HG03342 (cell line): ENCODE data around the gene SORBS2.

Experiments
- ATAC-seq: cut with Tn5 transposase; IDR thresholded peaks from one replicate; pipeline ENCODE4 v1.9.1; 2021; ENCODE audit warnings: mild to moderate bottlenecking, moderate library complexity; ENCODE audit not compliant: unreplicated experiment

SORBS2 gene

DNA sequence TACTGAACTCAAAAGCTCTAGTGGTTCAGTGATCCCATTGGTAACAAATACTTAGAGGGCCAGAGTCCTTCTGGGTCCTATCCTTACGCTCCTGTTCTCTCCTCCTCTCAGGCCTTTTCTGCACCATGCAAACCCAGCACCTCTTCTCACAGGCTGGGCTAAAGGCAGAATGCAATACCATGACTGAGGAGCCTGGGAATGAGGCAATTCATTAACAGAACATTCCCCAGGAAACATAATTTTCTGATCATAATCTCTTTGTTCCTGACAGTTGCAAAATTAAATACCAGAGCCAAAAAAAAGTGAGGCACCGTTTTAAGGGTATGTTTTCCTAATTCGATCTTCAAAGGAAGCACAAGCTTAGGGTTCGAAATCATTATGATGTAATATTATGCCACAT lies 9.0 kb downstream of the SORBS2 start:
- ATAC-seq = no peak

DNA sequence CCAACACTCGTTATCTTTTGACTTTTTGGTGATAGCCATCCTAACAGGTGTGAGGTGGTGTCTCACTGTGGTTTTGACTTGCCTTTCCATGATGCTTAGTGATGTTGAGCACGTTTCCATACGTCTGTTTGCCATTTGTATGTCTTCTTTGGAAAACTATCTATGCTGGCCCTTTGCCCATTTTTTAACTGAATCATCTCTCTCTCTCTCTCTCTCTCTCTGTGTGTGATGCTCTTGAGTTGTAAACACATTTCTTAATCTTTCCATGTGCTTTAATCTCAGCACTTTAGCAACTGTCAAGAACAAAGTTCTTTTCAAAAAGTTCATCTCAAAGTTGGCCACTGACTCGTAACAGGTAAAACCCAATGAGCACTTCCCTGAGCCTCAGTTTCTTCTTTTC lies 10.5 kb downstream of the SORBS2 start:
- no peak for ATAC-seq

DNA sequence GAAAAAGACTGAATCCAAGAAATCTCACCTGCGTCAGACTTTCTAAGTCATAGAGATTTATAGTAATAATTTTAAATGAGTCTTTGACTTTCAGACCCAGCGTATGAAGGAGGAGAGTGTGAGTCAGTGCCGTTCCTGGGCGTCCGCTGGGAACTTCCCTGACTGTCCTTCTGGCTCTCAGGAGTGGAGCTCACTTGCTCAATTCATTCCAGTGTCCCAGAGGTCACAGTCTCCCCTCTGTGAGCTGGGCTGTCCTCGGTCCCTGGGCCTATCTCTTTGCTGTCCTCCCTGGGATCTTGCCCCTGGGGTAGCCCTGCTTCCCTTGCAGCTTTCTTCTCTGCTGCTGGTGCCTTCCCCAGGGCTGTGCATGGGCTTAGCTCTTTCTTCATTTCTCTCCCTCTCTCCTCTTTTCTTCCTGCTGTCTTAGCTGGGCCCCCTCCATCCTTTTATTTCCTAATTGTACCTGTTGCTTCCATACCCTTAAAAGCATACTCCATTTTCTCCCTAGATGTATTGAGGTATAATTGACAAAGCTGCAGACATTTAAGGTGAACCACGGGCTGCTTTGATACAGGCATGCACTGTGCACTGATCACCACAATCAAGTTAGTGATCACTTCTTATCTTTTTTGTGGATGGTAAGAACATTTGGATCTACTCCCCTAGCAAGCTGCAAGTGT lies 11.6 kb downstream of the SORBS2 start:
- ATAC-seq = no peak

DNA sequence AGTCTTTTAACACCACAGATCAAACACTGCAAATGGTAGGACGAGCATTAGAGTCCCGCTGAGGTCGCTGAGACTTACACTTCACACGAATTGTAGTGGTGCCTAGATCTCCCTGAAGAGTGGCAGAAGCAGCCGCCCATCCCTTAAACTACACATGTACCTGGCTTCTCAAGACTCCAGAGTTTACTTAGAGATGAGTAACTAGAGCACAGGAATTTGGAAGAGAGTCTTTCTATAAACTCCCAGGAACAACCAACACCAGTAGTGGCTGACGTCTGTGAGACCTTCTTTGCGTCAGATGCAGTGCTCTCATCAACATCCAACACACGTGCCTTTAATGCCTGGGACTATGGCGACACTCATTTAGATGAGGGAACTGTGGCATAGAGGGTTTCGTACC lies 12.6 kb downstream of the SORBS2 start:
- ATAC-seq = no peak

DNA sequence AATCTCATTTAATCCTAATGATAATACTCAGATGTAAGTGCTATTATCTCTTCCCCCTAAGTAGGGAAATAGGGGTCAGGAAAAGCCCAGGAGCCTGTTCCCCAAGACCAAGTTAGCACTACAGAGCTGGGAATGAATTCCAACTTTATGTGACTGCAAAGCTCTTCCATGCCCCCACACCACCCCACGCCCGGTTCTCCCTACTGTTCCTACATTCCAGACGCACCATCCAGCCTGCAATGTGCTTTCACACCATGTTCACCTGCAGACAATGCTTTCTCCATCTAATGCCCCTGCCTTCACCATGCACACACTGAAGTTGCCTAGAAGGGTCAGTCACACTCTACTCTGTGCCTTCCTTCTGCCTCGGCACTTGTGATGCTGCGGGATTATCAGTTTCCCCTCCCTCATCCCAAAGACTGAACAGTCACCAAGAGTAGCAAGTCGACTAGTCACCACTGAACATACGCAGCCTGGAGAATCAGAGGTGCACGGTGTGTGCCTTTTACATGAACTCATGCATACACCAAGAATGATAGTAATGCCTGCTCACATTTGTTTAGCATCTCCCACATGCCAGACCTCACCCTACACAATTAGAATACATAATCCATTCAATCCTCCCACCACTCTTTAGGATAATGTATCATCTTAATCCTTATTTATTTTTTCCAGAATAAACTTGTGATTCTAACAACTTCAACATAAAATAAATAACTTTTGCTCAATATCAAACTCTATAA lies 14.2 kb downstream of the SORBS2 start:
- ATAC-seq = no peak

DNA sequence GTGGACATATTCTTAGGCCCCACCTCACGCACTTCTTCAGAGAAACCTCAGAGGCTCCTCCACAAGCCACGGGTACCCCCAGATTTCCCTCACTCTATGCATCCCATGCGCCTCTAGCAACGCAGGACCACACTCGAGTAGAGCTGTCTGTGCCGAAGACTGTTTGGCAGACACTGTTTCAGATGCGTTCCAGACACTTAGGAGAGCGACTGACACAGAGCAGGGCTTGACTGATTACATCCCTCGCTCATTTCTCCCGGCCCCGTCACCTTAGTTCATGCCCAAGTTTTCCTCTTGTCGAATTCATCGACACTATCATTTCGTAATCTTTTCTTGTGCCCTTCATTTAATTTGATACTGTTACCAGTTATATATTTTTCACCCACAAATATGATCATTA lies 15.0 kb downstream of the SORBS2 start:
- no peak for ATAC-seq

DNA sequence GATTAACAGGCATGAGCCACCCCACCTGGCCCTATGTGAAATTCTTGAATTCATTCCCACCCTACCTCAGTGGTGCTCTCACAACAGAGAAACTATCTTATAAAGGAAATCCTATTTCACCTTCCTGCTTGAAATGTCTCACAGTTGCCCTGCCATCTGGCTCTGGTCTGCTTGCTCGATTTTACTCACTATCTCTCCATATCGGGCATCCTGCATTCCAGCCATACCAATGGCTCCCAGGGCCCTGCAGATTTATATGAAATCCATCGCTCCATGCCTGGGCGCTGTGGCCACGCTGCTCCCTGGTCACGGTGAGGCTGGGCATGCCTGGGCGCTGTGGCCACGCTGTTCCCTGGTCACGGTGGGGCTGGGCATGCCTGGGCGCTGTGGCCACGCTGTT lies 15.8 kb downstream of the SORBS2 start:
- ATAC-seq = no peak

DNA sequence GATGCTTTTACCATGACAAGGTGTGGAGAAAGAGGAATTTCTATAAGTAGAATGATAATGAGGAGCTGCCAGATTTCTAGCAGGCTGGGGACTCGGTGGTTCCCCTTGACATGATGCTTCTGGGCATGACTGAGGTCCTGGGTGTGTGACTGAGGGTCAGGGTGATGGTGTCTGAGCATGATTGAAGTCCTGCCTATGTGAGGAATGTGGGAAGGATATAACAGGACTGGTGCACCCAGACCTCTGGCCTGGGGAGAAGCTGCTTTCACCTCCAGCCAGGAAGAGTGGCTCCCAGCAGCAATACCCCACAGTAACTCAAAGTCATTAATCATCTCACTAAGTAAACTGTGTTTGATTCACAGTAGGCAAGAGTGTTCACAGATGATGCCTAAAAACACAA lies 17.4 kb downstream of the SORBS2 start:
- ATAC-seq = no peak

DNA sequence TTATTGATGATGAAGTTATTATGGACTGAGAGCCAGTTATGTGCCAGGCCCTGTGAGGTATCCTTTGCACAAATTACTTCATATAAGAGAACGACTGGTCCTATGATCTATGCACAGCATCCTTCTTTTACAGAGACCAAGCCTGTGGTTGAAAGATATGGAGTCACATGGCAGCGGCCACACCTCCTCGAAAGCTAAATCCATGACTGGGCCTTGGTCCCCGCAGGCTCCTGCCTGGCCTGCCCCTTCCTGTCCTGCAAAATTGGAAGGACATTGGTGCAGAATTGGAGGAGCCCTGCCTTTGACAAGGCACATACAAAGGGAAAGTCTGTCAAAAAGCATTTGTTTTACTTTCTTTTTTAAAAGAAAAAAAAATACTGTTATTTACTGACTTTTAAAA lies 18.3 kb downstream of the SORBS2 start:
- ATAC-seq = no peak

DNA sequence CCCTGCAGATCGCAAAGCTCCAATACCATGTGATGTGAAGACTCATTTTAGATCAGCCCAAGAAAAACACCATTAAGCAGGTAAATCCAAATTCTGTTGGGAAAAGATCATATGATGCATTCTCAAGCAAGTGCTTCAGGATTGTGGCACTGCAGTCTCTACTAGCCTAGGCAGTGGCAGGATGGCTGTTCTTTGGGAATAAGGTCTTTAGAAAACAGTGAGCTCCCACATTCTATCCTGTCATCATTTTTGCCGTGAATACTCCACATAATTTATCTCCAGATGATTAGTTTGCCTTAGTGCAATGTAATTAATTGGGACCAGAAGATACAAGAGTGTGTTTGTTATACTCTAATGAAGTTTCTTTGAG lies 18.9 kb downstream of the SORBS2 start:
- ATAC-seq = no peak

DNA sequence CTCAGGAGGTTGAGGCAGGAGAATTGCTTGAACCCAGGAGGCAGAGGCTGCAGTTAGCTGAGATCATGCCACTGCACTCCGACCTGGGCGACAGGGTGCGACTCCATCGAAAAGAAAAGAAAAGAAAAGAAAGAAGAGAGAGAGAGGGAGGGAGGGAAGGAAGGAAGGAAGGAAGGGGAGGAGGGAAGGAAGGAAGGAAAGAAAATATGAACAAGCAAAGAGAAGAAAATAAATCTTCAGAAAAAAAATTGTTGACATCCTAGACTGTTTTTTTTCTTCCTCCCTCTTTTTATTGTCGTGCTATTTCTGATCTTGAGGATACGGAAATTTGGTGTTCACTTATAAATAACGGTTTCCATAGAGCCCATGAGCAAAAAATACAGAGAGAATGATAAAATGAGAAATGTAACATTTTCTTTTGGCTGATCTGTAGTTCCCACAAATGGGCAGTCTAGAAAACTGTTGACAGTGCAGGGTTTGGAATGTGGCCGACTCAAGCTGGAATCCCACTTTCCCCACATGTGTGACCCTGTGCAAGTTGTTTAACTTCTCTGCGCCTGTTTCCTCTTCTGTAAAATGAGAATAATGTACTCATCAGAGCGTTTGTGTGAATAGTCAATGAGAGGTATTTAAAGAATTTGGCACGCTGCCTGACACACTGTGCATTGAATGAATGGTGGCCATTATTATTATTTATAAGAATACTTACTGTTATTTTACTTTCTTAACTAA lies 19.4 kb downstream of the SORBS2 start:
- no peak for ATAC-seq

DNA sequence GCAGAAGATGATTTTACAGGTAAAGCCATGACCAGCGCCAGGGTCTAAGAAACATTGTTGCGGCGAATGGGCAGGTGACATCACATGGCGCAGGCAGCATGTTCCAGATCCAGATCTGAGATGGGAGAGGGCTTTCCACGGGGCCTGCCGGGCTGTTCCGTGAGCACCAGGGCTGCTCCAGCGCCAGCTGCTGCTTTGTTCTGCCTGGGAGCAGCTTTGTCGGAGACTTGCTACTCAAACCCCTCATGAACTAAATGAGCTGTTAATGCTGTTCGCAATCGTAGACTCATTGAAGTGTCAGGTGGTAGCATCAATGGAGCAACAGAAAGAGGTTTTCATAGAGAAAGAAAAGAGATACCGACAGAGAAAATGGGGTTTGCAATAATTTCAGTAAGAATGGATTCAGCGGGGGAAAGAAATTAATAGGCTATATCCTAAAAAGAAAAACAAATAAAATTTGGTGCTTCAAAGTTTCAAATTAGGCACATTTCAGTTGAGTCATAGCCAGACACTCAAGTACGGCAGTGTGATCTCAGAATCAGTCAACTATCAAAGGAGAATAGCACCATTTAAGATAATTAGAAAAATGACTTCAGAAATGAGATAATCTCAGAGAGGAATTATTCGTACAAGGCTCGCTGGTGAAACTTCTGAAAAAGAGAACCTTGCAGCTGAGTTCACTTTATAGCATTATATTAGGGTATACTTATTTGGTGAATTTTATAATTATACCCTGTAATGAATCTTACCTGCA lies 23.9 kb downstream of the SORBS2 start:
- no peak for ATAC-seq

DNA sequence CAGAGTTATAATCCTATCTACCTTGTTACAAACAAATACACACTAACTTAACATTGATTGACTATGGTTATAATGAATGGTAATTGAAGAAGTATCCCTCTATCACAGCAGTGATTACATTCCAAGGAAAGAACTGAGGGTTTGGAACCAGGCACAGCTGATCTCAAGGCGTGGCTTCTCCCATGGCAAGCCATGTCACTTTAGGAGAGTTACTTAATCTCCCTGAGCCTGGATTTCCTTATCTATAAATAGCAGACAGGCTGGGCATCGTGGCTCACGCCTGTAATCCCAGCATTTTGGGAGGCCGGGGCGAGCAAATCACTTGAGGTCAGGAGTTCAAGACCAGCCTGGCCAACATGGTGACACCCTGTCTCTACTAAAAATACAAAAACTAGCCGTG lies 25.6 kb downstream of the SORBS2 start:
- ATAC-seq = no peak

DNA sequence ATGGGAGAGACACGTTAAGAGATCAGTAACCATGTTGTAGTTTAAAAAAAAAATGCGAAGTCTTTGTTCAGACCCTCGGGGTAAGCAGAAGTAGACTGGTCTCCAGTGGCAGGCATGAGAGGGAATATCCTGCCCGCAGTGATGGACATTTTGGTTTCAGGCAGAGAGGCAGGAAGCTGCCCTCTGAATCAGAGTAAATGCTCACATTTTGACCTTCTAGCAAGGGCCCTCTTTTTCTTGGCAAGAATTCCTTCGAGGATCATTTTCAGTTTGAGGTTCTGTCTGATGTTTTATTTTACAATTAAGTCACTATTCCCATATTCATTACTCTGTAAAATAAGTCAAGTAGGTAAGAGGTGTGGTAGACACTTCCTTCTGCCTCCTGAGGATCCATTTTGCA lies 28.4 kb downstream of the SORBS2 start:
- no peak for ATAC-seq

DNA sequence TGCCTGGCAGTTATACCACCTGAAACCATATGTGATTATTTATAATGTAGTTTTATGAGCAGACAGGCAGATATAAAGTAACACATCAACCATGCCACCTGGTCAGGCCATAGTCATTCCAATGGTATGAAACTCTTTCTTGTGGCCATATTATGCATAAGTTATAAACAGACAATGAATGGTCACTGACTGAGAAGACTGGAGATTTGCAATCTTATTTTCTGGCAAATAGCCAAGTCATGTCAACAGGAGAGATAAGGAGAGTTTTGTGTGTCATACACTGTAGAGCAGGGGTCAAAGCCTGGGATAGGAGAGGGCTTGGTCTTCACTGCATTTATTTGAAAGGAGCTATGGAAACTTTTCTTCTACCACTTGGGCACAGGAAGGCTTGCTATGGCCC lies 29.5 kb downstream of the SORBS2 start:
- no peak for ATAC-seq

DNA sequence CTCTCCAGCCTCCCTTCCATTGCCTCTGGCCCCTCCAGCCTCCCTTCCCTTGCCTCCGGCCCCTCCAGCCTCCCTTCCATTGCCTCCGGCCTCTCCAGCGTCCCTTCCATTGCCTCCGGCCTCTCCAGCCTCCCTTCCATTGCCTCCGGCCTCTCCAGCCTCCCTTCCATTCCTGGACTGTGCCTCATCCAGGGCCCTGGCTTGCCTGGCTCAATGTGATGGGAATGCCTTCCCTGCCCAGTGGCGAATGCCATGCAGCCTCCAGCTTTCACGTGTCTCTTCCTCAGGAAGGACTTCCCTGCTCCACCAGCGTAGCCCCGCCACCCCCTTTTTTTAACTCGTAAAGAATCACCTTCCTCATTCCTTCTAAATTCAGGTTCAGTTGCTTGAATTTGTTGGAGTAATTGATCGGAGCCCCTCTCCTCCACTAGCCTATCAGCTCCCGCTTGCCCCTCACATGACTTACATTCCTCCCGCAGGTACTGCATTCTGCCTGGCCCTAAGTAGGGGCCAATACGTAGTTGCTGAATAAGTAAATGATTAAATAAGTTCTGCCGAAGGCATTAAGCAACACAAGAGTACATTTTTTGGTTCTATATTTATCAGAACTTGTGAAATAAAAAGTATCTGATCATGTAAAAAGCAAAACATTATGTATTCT lies 30.3 kb downstream of the SORBS2 start:
- no peak for ATAC-seq

DNA sequence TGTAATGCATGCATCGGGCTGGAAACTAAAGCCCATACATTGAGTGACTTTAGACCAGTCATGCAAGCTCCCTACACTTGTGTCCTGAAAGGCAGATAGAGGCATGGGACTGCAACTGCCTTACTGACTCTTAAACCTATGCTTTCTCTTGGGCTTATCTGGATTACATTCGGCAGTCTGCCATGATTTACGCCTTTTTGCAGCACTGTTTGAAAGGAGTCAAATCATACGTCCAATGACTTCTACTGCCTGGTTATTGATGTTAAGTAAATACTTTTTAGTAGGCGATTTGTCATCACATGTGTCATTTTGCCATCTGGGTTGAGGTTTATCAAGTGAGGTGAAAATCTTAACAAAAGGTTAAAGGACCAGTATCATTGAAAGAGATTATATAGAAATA lies 31.5 kb downstream of the SORBS2 start:
- no peak for ATAC-seq

DNA sequence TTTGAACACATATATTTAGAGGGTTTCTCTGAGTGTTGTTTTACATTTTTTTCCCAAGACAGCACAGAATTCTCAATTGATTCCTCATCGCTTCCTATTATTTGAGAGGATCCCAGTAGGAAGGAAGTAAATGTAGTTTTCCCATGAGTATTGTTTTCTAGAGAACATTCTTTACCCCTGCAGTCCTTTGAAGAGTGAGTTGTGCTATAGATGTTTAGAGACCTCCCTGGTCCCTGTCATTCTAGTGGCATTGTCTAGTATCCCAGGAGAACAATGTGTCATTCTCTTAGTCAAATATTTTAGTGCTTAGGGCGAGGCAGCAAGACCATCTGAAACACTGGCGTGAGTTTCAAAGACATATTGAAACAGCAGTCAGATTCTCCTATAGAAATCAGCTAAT lies 32.5 kb downstream of the SORBS2 start:
- no peak for ATAC-seq

DNA sequence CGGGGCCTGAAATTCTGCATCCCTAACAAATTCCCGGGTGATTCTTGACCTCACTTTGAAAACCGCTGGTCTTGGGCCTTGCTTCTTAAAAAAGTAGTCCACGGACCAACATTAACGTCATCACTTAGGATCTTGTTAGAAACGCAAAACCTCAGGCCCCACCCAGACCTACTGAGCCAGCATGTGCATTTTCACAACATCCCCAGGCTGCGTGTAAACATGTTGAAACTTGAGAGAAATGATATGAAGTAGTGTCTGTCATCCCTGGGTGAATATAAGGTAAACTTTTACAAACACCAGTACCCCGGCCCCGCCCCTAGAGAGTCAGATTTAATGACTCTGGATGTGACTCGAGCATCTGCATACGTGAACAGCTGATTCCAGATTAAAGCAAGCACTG lies 33.7 kb downstream of the SORBS2 start:
- no peak for ATAC-seq

DNA sequence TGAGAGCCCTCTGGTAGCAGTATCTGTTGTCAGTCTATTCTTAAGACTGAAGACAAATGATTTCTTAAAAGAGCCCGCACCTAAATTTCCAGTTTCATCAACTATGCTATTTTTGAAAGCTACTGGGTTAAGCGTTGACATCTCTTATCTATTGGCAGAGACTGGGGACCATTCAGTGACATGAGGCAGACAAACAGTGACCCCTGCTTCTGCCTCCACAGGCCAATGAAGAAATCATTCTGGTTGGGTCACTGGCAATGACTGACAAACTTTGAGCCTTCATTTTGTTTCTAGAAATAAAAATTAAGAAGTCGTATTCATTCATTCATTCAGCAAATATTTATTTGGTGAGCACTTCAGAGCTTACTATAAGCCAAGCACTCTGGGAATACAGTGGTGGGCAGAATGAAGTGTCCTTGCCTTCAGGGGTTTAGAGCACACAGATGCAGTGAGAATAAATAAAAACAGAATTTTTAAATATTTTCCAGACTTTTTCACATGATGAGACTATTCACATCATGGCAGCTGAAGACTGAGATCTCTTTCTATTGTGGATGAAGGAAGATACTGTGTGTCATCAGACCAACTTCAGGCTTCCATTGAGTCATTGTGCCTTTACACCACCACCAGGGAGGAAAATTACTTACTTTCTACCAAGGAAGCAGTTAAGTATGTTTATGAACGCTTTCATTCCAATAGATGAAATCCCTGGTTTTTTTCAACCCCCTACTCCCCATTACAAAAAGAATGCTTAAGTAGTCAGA lies 36.0 kb downstream of the SORBS2 start:
- ATAC-seq = no peak
